Amniotic epithelial cell (primary cell): ENCODE data around the gene INSL3.

Source experiments
- DNase-seq: peaks from one replicate; pipeline ENCODE4 v3.0.0-alpha.2; 2010; ENCODE audit warnings: low read depth

The INSL3 gene

GRCh38 chr19:17846146-17846545 is 24.8 kb upstream of the INSL3 start:
- no peak for DNase-seq

GRCh38 chr19:17843908-17844490 is 22.7 kb upstream of the INSL3 start:
- no peak for DNase-seq

- no peak for DNase-seq
Observed at GRCh38 chr19:17843292-17843827, 22.0 kb upstream of the INSL3 start.

GRCh38 chr19:17842663-17843291 is 21.5 kb upstream of the INSL3 start:
- DNase-seq, result no peak

GRCh38 chr19:17841810-17842662 is 20.7 kb upstream of the INSL3 start:
- peak; percentile 80 for DNase-seq

GRCh38 chr19:17841371-17841809 is 20.1 kb upstream of the INSL3 start:
- no peak for DNase-seq

- no peak for DNase-seq
Observed at GRCh38 chr19:17840019-17840418, 18.7 kb upstream of the INSL3 start.

- no peak for DNase-seq
Observed at GRCh38 chr19:17837972-17838371, 16.7 kb upstream of the INSL3 start.

GRCh38 chr19:17836530-17836929 is 15.2 kb upstream of the INSL3 start:
- DNase-seq, result peak; percentile 58

- no peak for DNase-seq
Observed at GRCh38 chr19:17835182-17836006, 14.1 kb upstream of the INSL3 start.

GRCh38 chr19:17834350-17835181 is 13.2 kb upstream of the INSL3 start:
- DNase-seq, result no peak

GRCh38 chr19:17832443-17833208 is 11.3 kb upstream of the INSL3 start:
- no peak for DNase-seq

- no peak for DNase-seq
Observed at GRCh38 chr19:17831419-17831888, 10.1 kb upstream of the INSL3 start.

GRCh38 chr19:17830567-17831418 is 9.5 kb upstream of the INSL3 start:
- DNase-seq, result peak; percentile 79

- DNase-seq, result peak; percentile 64
Observed at GRCh38 chr19:17829855-17830566, 8.7 kb upstream of the INSL3 start.

GRCh38 chr19:17826508-17827056 is 5.3 kb upstream of the INSL3 start:
- DNase-seq, result no peak

GRCh38 chr19:17824339-17824738 is 3.0 kb upstream of the INSL3 start:
- DNase-seq, result no peak
